HG03460 (cell line): ENCODE results near the gene ZNF732.
"Not testable (repeated sequence)": the region's sequence is repeated elsewhere in the genome, so short reads cannot be mapped to it uniquely, and the experiment has no call there.

Experiments used
- ATAC-seq: cut with Tn5 transposase; IDR thresholded peaks from one replicate; pipeline ENCODE4 v1.9.1; 2021; ENCODE audit not compliant: unreplicated experiment

ZNF732 gene

DNA sequence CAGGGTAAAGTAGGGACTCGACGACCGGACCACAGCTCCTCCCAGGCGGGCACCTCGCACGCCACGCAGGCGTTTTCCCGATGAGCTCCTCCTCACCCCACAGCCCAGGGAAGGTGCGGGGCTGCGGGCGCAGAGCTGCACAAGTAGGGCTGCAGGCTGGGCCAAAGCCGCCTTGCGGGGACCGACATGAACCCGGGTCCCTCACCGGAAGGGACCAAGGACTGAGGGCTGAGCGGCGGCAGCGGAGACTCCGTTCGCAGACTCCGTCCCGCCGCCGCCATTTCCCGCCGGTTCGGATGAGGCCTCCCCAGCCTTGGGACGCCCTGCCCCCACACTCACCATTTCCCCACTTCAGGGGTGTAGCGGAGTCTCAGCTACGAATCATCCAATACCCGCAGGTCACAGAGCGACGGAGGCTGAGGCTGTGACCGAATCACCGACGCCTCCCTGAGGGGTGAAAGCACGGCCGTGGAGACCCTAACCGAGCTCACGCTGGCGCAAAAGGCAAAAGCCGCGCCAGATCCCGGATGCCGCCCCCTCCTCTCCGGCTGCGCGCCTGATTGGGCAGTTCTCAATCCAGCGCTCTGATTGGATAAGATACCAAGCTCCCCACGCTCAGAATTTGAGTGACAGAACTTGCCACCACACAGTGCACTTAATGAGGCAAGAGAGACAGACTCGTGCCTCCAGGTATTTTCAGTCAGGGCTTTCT is at the start of gene ZNF732:
ZNF732 (minus strand) TSS at position 506 of the 712 bp plus-strand sequence; CDS start at position 342, 164 bp downstream.
- no peak for ATAC-seq

DNA sequence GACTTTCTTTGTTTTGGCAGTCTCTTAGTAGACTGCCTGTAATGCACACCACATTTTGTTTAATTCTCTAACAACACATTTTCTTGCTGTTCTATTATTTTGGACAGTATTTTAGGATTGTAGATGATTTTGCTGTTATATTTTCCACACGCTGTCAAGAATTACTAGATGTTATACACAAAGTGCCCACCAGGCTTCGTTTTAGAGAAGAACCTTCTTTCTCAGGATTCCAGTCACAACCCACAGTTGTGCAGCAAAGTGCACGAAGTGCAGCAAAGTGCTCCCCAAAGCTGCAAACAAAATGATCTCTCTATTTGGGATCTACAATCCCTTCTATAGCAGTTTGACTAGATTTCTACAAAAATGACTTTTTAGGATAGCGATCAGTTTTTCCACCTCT is 34.7 kb upstream of the ZNF732 start:
- no peak for ATAC-seq

DNA sequence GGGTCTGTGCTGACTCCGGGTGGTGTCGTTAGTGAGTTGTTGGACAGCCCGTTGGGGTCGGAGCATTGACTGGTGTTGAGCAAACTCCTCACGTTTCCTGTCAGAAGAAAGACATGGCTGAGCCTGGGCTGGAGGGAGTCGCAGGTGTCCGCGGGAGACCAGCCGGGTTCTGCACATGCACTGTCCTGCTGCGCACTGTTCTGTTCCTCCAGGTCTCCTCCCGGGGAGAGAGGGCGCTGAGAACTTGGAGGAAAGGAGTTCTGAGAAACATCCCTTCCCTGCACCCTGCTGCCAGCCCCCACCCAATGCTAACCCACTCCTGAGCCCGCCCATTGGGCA is 33.5 kb upstream of the ZNF732 start:
- no peak for ATAC-seq

DNA sequence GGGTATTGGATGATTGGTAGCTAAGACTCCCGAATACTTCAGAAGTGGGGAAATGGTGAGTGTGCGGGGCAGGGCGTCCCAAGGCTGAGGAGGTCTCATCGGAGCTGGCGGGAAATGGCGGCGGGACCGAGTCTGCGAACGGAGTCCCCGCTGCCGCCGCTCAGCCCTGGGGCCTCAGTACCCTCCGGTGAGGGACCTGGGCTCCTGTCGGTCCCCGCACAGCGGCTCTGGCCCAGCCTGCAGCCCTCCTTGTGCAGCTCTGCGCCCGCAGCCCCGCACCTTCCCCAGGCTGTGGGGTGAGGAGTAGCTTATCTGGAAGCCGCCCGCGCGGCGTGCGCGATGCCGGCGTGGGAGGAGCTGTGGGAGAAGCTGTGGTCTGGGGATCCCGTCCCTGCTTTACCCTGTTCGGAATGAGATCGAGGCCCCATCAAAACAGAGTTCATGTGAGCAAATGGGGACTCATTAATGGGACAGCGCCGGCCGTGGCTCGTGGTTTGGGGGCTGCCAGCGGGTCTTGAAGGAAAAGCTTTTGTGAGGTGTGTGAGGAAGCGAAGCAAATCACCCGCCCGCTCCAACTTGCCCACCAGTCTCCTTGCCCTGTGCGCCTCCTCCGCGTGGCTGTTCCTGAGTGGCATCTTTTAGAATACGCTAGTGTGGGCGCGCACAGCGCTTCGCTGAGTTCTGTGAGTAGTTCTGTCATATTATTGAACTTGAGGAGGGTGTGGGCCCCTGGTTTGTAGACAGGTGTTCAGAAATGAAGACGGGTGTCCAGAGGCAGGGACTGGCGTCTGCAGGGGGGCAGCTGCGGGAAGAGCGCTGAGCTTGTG is 32.9 kb upstream of the ZNF732 start:
- peak; percentile 30 for ATAC-seq

DNA sequence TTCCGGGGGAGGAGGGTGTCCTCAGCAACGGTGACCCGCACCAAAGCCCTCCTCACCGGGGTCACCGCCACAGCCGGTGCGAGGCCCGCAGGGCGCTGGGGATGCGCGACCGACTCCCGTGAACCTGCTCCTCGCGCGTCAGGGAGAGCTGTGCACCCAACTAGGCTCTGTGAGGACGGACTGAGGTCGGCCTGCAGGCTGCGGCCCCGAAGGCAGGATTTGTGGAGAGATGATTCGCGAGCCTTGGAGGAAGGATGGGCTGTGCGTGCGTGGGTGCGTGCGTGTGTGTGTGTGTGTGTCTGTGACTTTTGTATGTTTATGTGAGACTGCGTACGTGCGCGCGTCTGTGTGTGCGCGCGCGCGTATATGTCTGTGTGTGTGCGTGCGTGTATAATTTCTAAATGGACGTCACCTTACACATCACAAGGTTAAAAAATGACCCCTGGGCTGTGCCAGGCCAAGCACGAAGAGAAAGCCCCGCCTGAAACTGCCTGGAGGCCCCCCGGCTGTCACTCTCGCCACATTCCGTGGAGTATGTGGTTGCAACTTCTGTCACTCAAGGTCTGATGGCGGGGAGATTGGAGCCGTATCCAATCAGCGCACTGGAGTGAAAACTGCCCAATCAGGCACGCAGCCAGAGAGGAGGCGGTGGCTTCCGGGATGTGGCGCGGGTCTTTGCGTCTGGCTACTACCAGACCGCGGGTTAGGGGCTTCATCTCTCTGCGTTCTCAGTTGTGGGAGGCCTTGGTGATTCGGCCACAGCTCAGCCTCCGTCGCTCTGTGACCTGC is 32.1 kb upstream of the ZNF732 start, which contains the start of gene ZNF141:
ZNF141 (plus strand) TSS at position 672 of the 789 bp plus-strand sequence. CDS start 170 bp downstream, outside the sequence.
- peak; percentile 91 for ATAC-seq

DNA sequence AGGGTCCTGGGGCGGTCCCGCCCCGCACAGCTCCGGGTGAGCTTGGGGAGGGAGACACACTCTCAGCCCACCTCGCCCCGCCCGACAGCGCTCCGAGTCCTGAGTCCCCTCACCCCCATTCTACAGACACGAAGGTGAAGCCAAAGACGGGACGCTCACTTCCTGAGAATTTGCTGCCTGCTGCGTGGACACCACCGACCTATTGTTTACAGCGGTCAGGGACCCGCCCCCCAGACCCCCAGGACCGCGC is 31.5 kb upstream of the ZNF732 start:
- peak; percentile 5 for ATAC-seq

DNA sequence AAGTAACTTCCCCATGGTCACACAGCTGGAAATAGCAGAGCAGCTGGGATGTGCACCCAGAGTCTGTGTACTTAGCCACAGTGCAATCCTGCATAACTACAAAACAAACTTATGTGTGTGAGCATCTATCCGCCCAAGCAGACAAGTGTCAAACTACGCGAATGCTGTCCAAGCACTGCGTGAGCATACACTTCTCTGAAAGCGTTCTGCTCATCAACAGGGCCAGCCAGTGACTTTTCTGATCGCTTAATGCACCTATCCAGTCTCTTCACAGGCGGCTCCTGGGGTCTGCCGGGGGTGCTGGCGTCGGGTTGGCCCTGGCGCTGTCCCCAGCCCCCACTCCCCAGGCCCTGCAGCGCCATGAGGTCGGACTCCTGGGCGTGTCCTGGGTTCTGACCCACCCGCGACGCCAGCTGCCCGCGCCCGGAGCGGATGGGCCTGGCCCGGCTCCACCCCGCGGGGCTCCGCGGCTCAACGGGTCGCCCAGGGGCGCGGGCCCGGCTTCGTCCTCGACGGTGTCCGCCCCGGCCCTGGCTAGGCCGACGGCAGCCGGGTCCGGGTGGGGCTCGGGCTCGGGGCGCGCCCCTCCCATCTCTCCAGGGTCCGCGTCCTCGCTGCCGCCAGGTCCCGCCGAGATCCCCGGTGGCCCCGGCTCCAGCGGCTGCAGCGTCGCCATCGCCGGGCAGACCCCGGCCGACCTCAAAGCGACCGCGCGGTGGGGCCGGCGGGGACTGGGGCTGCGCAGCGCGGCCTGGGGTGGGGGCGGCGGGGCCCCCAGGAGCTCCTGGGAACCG is 31.0 kb upstream of the ZNF732 start:
- no peak for ATAC-seq

DNA sequence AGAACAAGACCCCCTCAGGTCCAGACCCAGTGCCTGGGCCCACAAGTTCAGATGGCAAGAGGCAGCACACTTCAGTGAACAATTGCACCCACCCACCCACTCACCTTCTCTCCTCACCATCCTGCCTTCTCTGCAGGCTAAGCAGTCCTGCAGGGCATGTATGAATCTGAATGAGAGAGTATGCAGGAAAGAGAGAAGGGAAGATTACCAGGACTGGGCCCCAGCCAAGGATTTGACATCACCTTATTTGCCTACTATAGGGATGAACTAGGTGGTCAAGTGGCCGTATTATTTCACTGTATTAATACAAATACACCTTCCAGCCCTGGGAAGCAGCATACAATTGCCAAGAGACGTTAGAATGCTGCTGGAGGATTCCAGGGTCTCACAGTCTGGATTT is 30.2 kb upstream of the ZNF732 start:
- ATAC-seq = no peak

DNA sequence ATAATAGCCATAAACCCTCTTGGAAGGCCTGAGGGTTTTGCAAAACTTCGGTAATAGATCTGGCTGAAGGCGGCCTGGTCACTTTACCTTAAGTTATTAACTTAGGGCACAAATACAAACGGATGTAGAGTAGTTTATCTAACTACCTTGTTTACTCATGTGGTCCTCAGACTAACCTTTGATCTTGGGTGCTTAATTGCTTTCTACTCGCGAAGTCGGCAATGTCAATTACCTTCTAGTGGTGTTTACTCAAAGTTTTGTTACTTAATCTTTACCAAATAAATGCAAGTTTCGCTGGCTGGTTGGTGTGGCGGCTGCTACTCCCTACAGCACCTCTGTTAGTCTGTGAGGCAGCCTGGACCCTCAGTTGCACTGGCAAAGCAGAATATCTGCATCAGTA is 23.5 kb upstream of the ZNF732 start:
- ATAC-seq = no peak

DNA sequence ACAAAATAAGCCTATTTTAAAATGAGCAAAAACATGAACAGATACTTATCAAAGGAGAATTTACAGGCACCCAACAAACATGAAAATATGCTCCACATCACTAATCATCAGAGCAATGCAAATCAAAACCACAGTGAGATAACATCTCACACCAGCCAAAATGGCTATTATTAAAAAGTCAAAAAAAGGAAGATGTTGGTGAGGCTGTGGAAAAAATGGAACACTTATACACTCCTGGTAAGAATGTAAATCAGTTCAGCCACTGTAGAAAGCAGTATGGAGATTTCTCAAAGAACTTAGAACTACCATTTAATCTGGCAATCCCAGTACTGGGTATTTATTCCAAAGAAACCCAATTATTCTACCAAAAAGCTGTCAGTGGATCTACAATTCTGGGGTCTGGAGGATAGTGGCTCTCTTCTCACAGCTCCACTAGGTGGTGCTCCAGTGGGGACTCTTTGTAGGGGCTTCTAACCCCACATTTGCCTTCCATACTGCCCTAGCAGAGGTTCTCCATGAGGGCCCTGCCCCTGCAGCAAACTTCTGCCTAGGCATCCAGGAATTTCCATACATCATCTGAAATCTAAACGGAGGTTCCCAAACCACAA is 9.1 kb upstream of the ZNF732 start:
- ATAC-seq = no peak

DNA sequence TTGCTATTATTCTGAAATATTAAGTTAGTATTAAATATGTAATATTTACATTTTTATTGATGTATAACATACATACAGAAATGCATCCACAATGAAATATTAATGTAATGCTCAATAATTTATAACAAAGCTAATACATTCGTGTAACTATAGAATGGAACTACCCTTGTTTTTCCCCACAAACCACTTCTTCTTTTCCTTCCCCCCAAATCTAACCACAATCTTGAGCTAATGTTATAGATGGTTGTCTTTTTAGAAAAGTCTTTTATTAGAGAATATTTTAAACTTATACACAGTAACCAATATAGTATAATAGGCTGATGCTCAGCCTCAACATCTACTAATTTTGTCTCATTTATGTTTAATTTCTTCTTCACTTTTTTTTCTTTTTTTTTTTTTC is 4.5 kb upstream of the ZNF732 start:
- no peak for ATAC-seq

DNA sequence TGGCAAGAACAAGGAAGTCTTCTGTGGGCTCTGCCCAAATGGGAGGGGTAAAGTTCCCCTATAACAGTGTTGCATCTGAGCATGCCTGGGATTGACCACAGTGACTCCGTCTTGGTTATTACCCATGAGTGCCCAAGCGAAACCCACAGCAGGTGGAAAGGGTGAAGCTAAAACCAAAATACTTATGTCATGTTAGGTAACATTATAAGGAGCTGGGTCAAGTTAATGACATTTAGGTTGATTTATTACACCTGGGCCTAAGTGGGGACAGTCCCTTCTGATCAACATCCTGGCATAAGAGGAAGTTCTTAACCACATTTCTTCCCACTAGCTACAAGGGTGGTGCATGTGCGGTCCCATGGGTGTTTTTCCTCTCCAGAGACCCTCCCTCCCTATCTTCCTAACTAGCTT is 1.3 kb upstream of the ZNF732 start:
- ATAC-seq = peak; percentile 83

DNA sequence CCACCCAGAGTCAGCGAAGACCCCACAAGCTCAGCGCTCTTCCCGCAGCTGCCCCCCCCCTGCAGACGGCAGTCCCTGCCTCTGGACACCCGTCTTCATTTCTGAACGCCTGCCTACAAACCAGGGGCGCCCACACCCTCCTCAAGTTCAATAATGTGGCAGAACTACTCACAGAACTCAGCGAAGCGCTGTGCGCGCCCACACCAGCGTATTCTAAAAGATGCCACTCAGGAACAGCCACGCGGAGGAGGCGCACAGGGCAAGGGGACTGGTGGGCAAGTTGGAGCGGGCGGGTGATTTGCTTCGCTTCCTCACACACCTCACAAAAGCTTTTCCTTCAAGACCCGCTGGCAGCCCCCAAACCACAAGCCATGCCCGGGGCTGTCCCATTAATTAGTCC is 758 bp downstream of the ZNF732 start:
- ATAC-seq = not testable (repeated sequence)

DNA sequence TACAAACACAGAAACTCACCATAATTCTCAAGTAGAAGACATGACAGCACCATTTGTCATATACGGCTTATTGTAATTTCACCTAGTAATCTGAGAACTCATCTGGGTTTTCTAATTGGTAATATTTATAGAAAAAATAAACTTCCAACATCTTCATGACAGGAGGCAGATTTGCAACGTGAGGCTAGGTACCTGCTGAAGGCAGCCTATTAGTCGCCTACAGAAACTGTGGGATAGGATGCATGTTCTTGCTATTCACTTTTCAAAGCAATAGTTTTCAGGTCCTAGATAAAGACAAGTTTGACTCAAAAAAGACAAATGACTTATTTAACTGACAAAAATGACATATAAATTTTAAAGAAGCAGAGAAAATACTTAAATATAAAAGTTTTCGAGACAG is 2.9 kb downstream of the ZNF732 start:
- no peak for ATAC-seq

DNA sequence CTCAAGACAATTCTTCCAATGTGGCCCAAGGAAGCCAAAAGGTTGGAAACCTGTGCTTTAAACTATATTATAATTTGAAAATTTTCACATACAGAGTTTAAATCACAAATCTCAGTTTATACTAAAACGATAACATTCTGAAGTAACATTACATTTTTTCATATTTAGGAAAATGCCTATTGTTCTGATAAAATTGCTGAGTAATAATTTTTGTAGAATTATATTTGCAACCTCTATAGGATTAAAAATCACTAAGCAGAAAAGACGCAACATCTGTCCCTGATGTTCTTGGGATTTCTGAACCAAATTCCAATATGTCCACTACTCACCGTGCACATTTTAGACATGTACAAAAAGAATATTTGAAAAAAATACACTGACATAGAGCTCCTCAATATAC is 10.5 kb downstream of the ZNF732 start:
- no peak for ATAC-seq

DNA sequence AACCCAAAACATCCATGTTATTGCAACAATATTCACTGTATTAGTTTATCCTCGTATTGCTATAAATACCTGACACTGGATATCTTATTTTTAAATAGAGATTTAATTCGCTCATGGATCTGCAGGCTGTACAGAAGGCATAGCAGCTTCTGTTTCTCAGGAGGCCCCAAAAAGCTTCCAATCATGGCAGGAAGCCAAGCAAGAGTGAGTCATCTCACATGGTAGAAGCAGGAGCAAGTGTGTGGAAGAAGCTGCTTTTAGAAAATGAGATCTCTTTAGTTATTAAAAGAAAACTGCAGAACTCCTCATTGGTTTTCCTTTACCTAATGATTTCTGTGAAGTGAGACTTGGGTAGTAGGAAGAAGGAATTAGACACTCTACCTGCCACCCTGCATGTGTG is 16.4 kb downstream of the ZNF732 start:
- ATAC-seq = no peak

DNA sequence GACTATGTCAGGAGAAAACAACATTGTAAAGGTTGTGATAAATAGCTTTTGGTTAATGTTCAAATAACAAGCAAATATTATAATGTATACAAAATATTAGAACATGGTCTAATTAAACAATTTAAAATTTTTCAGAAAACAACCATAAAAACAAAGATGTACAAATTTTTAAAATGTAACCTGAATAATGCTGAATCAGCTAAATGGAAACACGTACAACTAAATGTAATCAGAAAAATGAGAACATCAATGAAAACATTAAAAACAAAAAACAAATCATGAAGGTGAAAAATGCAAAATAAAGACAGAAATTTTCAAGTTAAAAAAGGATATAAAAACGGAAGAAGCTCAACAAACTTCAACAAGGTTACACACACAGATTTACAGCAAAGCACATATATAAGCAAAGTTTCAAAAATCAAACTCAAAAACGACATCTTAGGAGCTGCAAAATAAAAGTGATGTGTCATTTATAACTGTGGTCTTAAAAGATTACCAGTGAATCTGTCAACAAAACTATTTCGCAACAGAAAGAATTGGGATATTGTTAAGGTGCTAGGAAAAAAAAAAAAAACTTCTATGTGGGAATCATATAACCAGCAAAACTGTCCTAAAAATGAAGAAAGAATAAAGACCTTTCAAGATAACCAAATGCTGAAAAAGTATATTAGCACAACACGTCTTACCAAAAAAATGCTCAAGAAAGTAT is 31.8 kb downstream of the ZNF732 start:
- ATAC-seq = no peak

DNA sequence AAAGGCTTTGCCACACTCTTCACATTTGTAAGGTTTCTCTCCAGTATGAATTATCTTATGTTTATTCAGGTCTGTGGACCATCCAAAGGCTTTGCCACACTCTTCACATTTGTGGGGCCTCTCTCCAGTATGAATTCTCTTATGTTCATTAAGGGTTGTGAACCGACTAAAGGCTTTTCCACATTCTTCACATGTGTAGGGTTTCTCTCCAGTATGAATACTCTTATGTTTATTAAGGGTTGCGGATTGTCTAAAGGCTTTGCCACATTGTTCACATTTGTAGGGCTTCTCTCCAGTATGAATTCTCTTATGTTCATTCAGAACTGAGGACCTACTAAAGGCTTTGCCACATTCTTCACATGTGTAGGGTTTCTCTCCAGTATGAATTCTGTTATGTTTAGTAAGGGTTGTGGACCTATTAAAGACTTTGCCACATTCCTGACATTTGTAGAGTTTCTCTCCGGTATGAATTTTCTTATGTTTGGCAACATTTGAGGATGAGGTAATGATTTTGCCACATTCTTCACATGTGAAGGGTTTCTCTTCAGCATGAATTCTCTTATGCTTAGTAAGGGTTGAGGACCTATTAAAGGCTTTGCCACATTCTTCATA is 33.7 kb downstream of the ZNF732 start:
- ATAC-seq = no peak

DNA sequence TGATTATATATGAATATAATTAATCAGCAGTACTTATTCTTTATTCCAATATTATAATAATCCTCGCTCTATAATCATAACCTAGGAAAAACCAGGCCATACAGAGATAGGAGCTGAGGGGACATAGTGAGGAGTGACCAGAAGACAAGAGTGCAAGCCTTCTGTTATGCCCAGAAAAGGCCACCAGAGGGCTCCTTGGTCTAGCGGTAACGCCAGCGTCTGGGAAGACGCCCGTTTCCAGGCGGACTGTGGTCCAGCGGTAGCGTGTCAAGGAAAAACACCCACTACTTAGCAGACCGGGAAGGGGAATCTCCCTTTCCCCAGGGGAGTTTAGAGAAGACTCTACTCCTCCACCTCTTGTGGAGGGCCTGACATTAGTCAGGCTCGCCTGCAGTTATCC is 46.0 kb downstream of the ZNF732 start:
- ATAC-seq = not testable (repeated sequence)

DNA sequence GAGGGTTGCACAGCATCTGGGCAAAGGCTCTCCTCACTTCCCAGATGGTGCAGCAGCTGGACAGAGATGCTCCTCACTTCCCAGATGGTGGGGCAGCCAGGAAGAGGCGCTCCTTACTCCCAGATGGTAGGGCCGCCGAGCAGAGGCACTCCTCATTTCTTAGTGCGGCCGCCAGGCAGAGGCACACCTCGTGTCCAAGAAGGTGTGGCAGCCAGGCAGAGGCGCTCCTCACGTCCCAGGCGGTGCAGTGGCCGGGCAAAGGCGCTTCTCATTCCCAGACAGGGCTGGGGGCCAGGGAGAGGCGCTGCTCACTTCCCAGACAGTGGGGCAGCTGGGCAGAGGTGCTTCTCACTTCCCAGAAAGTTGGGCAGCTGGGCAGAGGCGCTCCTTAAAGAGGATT is 48.8 kb downstream of the ZNF732 start:
- ATAC-seq = no peak
